Esophagus squamous epithelium (tissue), 4 donors: ENCODE results near the gene SLC50A1.

ENCODE experiments used
- CTCF ChIP-seq, 6 experiments: fragments of 450-650 bp in 4 of 6; fragments of 200-600 bp in 2 of 6; sonication (generic) in 2 of 6; IDR thresholded peaks; one replicate each; pipeline ENCODE4 v1.5.1; 2016 to 2019; ENCODE audit warnings: antibody characterized with exemption in 6 of 6, mild to moderate bottlenecking in 4 of 6, moderate library complexity in 4 of 6
- POLR2A ChIP-seq, 4 donors: fragments of 450-650 bp; IDR thresholded peaks; one replicate each; pipeline ENCODE4 v1.6.1; 2017; ENCODE audit warnings: antibody characterized with exemption in 4 of 4, mild to moderate bottlenecking in 4 of 4, moderate library complexity in 3 of 4

- TF ChIP-seq CTCF (IDR thresholded peaks at IDR 0.05) (no peak), POLR2A (IDR thresholded peaks at IDR 0.05) (no peak)
Measured at GRCh38 chr1:155113450-155113980, 22.1 kb upstream of the SLC50A1 start.
